Measurements from ENCODE around the gene MGAT5.

Gene MGAT5

DNA sequence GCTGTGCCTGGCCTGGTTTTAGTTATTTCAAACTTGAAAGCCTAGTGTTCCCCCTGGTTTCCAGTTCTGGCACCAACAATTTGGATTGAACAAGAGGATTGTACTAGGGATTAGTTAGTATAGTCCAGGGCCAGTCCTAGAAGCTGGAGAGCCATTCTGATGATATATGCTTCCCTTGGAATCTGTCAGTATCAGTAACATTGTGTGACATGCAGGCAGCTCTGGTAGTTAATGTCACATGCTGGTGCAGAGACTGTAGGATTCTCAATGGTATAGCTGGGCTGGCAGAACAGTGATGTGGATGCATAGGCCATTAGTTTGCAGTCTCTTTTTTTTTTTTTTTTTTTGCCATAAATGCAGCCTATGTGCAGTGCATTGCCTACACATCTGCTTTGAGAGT lies 3.6 kb downstream of the MGAT5 start:
- no peak for DNase-seq

DNA sequence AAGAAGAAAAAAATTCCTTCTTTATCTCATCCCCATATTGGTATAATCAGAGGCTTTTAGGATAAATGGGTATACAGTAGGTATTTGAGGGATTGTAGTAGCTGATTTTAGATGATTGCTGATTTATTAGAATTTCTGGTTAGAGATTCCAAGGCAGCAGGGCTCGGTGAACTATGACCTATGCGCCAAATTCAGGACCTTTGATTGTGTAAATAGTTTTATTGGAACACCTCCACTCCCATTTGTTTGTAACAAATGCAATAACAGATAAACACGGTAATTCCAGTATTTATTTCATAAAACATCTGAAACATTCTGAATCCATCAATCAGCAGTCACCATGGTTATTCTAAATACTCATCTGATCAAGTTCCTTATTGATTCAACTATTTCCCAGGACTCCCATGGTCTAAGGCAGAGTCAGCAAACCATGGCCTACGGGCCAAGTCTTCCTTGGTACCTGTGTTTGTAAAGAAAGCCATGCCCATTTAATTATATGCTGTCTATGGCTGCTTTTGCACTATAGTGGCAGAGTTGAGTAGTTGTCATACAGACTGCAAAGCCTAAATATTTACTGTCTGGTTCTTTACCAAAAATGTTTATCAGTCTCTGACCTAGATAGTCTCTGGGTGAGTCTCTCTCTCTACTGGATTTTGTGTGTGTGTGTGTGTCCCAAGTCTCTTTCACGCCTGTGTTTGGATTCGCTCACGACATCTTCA lies 4.3 kb downstream of the MGAT5 start:
- no peak for DNase-seq

DNA sequence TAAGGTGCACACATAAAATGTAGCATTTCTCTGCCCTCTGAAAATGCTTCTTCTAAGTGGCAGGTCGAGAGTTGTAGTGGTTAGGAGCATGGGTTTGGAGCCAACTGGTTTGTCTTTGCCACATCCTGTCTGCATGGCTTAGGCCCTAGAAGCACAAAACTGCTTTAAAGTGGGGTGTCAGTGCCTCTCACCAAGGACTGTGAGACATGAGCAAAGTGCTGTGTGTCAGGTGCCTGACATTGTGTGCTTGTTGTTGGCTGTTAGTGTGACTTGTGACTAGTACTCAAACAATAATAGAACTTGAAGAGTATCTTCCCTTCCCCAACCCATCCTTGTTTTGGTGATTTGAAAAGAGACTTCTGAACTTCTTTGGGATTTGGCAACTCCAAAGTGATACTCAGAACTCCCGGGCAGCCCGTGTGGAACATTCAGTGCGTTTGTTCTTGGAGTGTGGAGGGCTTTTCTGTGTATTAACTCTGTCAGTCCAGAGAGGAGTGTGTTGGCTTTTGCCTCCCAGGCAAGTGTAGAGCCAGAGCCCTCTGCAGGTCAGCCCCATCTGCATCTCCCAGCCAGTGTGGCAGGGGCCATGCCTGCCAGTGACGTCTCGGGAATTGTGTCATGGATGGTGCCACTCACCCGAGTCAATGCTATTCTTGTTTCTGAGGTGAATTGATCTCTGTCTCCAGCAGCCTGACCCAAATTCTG lies 5.0 kb downstream of the MGAT5 start:
- peak; percentile 46 for DNase-seq

DNA sequence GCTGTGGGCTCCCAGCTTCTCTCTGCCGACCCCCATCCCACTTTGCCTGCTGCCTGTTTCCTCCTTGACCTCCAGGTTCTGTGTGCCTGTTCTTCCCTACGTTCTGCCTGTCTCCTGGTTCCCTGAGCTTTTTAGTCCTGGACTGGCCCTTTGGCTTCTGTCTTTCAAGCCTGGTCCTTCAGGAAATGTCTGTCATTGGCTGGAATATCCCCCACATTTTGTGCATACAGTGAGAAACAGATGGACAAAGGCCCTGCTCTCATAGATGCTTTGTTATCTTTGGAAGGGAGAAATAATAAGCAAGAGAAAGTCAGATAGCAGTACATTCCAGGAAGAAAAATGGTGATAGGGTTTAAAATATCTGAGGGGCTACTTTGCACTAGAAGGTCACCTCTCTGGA lies 5.7 kb downstream of the MGAT5 start:
- DNase-seq = no peak

DNA sequence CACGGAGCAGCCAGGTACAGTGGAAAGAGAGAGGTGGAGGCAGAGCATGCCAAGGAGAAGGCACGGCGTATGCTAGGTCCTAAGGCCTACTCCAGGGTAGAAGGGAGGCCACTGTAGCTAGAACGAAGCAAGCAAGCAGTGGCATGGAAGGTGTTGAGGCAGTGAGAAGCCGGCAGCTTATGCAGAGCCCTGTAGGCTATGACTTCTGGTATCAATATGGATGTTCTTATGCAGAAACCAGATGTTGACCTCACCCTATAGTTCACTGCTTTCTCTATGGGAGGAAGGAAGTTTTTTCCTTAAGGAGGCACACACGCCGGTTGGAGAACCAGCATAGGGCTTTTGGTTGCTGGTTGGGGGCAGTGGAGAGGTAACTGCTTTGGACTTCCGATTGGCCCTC lies 6.1 kb downstream of the MGAT5 start:
- no peak for DNase-seq

DNA sequence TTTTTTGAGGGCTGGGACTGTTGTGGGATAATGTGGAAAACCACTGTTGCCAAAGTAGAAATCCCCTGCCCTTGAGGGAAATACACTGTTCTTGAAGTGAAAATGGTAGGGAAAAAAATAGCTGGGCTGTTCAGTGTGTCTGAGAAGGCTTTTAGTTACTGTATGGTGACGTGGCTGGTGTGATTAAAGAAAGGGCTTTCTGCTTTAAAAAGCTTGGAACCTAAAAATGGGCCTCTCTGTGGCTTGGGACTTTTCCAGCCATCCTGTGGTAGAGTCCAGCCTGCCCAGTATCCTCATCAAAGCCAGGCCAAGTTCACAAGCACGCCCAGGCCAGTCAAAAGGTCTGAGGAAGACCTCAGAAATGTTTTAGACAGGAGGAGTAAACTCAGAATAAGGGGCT lies 6.8 kb downstream of the MGAT5 start:
- DNase-seq = no peak

DNA sequence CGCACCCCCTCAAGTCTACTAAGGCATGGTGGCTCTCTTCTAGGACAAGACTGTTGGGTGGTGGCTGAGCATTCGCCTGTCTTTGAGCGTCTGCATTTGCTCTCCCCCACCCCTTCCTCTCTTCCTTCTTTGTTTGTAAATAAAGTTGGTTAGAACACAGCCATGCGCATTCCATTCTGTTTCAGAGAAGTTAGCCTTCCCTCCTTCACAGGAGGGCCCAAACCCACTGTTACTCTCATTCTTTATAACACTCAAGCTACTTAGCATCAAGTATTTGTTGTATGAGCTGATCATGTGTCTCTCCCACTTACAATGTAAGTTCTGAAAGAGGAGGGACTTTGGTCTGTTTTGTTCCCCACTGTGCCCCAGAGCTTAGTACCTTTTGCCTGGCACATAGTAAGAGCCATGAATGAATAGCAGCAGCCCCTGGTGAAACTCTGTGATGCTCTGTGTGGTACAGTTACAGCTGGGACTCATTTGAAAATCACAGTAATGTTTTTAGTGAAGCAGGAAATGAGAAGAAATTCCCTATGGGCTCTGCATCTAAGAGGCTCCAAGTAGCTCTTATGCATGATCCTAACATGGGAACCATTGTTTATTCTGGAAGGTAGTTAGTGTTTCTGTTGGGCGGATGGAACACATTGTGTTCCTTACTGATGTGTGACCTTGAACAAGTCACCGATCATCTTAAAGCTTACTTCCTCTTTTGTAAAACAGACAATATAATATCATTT lies 7.7 kb downstream of the MGAT5 start:
- DNase-seq = no peak

DNA sequence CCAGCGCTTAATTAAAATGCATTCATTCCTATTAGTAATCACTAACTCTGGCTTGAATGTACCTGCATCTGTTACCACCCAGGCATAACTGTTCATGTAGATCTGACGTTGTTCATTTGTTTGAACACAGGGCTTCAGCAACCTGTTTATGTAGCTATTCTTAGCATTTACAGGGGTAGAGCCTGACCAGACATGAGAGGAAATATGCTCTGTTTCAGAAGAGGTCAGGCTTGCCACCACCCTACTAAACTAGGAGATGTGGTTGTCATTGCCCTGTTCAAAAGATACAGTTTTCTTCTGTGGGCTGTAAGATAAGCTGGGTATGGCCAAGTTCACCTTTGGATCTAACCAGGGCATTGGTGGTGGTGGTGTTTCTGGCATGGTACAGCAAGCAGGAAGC lies 8.8 kb downstream of the MGAT5 start:
- DNase-seq = no peak

DNA sequence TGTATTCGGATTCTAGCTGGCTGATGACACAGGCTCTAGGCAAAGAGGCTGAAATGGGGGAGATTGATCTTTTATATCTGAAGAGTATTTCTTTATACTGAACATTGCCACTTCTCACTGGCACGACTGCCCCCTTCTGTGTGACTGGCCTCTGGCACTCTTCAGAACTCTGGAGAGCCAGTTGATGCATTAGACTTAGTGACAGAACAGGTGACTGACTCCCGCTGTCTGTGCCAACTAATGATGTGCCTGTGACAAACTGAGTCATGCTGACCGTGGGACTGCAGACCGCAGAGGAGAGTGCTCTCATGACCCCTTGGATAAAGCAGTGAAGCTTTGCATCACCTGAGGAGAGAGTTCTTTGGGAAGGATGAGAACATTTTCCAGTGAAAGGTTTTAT lies 14.4 kb downstream of the MGAT5 start:
- DNase-seq = no peak

DNA sequence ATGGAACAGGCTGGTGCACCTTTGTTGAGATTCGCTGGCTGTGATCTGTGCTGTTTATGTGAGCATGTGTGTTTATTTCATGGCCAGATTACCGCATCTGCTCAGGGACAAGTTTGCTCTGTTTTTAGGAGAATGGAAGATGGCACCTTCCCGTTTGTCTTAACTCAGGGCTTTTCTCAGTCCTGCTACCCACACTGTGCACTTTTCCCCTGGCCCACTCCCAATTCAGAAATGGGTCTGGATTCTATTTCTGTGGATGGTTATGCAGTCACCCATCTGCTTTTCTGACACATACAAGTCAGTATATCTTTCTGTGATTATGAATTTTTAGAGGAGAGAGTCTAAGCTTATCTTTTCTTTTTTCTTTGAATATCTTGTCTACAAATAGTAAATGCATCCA lies 15.4 kb downstream of the MGAT5 start:
- DNase-seq = no peak

DNA sequence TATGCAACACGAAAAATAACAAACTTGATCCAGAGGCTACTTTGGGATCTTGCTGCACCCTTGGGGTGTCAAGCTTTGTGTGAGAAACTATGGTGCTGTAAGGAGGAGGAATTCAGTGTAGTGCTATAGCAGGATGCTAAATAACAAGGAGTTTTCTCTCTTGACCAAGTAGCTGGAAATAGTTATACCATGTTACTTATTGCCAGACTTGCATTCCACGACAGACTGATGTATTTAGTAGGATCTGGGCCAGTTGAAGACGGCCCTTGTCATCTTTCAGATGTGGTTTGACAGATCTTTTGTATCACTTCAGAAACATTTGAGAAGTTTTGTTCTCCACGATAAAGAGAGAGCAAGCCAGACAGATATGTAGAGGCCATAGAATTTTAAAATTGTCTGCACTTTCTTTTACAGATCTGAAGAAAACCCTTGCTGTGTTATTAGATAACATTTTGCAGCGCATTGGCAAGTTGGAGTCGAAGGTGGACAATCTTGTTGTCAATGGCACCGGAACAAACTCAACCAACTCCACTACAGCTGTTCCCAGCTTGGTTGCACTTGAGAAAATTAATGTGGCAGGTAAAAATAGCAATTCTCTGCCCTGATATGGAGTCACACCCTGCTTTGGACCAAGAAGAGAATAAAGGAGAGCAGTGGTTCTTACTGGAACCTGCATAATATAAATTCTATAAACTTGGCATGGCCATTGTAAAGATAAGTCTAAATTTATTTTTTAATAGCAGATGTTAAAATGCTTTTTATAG lies 16.3 kb downstream of the MGAT5 start:
- DNase-seq = no peak

DNA sequence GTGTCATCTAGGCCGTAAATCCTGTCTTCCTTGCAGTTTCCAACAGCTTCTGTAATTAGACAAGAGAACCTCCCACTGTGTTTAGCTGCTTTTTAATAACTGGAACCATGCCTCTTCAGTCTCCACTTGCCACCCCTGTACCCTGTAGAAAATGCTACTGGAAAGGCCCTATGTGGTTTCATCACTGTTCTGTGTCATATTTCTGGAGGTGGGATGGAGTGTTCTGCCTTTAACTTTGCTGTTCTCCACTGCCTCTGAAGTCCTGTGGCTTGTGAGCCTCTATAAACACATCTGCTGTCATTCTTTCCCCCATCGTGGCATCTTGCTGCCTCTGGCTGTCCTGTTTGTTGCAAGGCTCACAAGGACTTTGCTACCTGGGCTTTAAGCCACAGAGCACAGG lies 17.9 kb downstream of the MGAT5 start:
- no peak for DNase-seq

DNA sequence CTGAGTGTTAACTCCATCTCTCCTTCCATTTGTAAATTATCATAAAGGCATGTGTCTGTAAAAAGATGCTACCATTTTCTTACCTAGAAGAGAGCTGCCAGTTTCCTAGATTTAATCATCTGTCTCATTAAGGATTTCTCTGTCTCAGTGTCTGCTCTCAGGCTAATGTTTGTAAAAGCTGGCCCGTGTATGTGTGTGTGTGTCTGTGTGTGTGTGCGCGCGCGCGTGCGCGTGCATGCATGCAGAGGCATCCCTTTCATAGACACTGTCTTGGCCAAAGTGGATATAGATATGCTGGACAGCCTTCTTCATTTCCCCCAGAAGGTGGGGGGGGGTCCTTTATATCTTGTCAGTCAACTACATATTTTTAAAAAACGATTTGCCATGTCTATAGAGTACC lies 18.9 kb downstream of the MGAT5 start:
- no peak for DNase-seq

DNA sequence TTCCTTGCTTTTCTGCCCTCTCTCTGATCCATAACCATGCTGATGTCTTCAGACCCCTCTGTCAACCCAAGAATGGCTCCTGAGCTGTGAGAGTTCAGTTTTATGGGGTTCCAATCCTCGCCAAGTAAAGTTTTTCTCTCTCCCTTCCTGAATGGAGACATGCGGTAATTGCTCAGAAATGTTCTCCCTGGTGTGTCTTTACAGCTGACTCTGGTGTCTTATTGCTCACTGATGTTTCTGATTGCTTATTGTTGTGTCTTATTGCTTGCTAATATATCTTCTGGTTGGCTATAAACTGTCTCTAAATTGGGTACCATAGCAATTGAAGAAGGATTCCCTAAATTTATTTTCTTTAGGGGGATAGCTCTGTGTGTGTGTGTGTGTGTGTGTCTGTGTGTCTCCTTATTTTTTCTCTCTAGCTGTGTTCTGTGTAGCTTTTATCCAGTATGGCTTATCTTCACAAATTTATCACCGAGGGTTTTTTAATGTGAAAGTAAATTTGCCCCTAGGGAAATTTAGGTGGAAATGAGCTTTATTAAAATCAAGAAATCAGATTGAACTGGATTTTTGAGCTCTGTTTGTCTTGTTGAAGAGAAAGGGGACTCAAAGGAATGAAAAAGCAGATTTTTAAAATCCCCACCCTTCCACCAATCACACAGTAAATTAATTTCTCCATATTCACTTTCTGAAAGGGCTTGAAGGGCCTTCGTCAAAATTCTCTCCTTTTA lies 19.5 kb downstream of the MGAT5 start:
- no peak for DNase-seq

DNA sequence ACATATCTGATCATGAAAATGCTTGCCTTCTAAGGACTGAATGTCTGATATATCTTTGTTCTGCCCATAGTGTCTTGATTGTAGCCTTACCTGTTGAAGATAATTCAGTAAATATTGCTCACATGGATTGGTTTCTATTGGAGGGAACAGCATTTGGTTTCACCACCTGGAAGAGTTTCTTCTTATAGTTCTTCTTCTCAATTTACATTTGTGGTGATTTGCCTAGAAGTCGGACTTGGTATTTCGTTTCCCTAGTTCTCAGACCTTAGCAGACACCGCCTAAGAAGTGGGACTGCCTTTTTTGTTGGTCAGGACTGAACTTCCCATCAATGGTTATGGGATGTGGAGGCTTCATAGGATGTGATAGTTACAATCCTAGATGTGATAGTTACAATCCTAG lies 20.2 kb downstream of the MGAT5 start:
- no peak for DNase-seq

DNA sequence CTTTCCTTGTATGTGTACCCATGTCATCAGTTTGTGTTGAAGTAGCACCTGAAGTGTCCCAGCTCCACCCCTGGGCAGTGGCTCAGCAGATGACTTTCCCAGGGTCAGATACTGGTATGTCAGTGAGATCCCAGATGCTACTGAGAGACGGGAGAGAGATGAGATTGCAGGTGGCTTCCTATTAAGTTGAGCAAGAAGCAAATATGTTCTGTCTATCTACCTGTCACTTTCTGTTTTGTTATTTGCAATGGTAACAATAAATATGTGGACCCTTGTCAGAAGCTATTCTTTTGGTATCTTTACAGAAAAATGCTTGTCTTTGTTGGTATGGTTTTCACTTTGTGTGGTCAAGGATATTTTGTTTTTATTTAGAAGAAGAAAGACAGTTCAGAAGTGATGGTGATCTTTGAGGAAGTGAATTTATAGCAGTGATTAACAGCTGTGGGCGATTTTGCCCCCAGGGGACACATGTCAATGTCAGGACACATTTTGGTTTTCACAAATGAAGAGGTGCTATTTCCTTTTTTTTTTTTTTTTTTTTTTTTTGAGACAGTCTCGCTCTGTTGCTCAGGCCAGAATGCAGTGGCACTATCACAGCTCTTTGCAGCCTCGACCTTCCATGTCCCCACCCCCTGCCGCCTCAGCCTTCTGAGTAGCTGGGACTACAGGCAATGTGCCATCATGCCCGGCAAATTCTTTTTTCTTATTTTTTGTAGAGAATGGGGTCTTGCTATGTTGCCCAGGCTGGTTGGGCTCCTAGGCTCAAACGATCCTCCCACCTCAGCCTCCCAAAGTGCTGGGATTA lies 21.4 kb downstream of the MGAT5 start:
- DNase-seq = no peak

DNA sequence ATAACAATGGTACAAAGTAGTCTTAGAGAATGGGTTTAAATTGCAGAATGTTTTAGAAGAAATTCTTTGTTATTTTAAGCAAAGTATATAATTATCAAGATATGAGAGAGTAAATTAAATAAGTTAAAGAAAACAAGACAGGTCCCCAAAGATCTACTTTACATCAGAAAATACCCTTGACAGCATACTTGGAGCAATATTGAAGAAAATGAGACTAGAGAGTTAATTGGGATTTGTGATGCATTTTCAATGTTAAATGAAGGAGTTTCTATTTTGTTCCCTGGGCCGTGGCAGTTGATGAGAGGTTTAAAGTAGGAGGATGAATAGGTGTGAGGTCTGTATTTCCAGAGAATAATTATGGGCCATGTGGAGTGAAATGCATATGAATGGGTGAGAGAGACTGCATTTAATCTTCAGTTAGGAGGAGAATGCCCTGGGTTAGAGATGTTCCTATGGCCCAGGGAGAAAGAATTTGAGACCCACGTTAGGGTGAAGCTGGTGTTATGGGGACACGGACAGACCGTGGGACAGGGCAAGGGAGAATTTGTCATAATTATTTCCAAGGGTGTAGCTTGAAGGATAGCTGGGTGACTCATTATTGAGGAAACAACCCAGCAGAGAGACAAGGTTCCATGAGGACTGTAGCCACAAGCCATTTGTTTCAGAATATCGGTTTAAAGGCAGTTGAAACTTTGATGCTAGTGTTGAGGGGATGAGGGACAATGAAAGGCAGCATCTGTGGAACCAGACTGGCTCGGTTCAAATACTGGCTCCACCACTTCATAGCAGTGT lies 22.7 kb downstream of the MGAT5 start:
- no peak for DNase-seq

DNA sequence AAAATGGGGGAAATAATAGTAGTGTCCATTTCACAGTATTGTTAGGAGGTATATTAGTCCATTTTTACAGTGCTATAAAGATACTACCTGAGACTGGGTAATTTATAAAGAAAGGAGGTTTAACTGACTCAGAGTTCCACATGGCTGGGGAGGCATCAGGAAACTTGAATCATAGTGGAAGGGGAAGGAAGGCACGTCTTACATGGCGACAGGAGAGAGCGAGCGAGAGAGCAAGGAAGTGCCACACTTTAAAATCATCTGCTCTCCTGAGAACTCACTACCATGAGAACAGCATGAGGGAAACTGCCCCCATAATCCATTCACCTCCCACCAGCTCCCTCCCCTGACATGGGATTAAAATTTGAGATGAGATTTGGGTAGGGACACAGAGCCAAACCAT lies 23.4 kb downstream of the MGAT5 start:
- DNase-seq = no peak

DNA sequence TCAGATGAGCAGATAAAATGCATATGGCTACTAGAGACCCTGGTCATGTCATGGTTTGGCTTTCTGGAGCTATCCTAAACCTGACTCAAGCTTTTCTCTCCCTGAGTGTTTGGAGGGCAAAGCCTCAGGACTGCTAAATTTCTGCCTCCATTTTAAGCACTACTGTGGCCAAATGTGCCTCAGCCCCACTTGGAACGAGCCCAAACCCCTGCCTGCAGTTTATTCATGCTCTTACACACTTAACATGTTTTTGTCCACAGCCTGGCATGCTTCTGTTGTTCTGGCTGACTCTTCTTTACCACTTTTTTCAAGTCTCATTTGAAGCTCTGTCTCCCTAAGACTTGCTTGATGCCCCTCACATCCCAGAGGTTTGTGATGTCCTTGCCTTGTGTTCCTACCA lies 24.7 kb downstream of the MGAT5 start:
- no peak for DNase-seq

DNA sequence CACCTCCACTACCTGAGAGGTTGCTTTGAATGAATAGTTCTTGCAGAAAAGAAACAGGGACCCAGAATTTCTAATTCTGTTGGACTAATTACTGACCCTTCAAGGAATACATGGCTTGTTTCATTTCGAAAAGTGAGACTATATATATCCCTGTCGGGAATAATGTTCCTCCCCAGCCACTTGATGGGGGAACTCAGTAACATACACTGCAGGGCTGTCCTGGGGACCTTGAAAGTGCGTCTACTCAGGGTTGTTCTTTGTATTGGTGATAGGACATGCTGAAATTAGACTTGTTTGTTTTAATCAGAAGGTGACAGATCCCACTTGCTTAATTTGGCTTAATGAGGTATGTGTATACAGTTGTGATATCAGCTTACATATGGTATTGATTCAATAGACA lies 25.5 kb downstream of the MGAT5 start:
- no peak for DNase-seq

DNA sequence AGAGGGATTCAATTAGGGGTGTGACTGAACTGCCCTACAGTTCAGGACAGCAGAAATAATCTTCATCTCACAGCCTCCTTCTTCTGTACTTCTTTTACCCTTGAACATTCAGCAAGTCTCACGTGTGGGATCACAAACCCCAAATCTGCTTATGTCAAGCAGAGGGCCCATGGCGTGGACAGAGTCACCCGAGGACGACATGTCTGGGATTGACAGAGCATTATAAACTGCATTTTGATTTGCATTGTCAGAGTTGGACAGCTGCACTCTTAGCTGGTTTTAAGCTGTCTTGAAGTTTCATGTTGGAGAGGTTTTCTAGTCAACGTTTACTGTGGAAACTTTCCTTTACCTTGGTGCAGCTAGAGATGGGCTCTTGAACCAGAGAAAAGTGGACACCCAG lies 26.4 kb downstream of the MGAT5 start:
- DNase-seq = no peak

All from stimulated activated CD4-positive, alpha-beta T cell treated with anti-CD3 and anti-CD28 coated beads, Interleukin-15, amount 100 ng/mL, for 24 hours (primary cell).